Esophagus muscularis mucosa (tissue), 4 donors: Measurements from ENCODE around the gene COLQ.

ENCODE experiments used
- CTCF ChIP-seq, 3 experiments: fragments of 200-600 bp in 2 of 3; fragments of 450-650 bp in 1 of 3; sonication (generic) in 2 of 3; IDR thresholded peaks; one replicate each; pipeline ENCODE4 v1.5.1; 2017 to 2019; ENCODE audit warnings: antibody characterized with exemption in 3 of 3, mild to moderate bottlenecking in 2 of 3, moderate library complexity in 1 of 3
- EP300 ChIP-seq: sonication (generic); formaldehyde crosslinking; IDR thresholded peaks from one replicate; pipeline ENCODE4 v1.6.1; 2017; ENCODE audit warnings: antibody characterized with exemption
- POLR2A ChIP-seq: fragments of 450-650 bp; IDR thresholded peaks from one replicate; pipeline ENCODE4 v1.6.1; 2017; ENCODE audit warnings: antibody characterized with exemption, moderate library complexity, mild to moderate bottlenecking, low read depth
- POLR2AphosphoS5 ChIP-seq, 2 donors: sonication (generic); formaldehyde crosslinking; IDR thresholded peaks; one replicate each; pipeline ENCODE4 v1.6.1; 2017; ENCODE audit warnings: antibody characterized with exemption in 2 of 2

GRCh38 chr3:15520804-15521572 lies 518 bp downstream of the COLQ start:
- TF ChIP-seq CTCF (IDR thresholded peaks at IDR 0.05) (no peak), POLR2A (no peak), POLR2AphosphoS5 (IDR thresholded peaks at IDR 0.05) (no peak), EP300 (no peak)
